HG03439 (cell line): Measurements from ENCODE around the gene GALP.
A peak's percentile ranks its signal among the peaks of the same experiment; 100 is the strongest.
"Not testable (repeated sequence)": the region's sequence is repeated elsewhere in the genome, so short reads cannot be mapped to it uniquely, and the experiment has no call there.

Source experiments
- ATAC-seq: cut with Tn5 transposase; IDR thresholded peaks from one replicate; pipeline ENCODE4 v1.9.1; 2021; ENCODE audit warnings: mild to moderate bottlenecking, moderate library complexity; ENCODE audit not compliant: unreplicated experiment

Gene GALP

DNA sequence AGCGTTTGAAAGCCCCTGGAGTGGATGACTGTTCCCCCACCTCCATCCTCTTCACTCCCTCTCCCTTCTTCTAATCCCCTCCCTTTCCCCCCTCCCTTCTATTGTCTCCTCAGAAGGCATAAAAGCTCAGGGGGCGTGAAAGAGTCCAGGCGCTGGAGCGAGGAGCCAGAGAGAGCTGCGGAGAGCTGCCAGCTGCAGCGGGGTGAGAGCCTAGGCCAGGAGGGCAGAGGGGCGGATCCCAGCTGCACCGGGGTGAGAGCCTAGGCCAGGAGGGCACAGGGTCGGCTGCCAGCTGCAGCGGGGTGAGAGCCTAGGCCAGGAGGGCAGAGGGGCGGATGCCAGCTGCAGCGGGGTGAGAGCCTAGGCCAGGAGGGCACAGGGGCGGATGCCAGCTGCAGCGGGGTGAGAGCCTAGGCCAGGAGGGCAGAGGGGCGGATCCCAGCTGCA is at the start of gene GALP:
Gene GALP, plus strand, starts transcription at position 148 of the 447 bp plus-strand sequence. CDS start 1,101 bp downstream, outside the sequence.
- ATAC-seq, result not testable (repeated sequence)

DNA sequence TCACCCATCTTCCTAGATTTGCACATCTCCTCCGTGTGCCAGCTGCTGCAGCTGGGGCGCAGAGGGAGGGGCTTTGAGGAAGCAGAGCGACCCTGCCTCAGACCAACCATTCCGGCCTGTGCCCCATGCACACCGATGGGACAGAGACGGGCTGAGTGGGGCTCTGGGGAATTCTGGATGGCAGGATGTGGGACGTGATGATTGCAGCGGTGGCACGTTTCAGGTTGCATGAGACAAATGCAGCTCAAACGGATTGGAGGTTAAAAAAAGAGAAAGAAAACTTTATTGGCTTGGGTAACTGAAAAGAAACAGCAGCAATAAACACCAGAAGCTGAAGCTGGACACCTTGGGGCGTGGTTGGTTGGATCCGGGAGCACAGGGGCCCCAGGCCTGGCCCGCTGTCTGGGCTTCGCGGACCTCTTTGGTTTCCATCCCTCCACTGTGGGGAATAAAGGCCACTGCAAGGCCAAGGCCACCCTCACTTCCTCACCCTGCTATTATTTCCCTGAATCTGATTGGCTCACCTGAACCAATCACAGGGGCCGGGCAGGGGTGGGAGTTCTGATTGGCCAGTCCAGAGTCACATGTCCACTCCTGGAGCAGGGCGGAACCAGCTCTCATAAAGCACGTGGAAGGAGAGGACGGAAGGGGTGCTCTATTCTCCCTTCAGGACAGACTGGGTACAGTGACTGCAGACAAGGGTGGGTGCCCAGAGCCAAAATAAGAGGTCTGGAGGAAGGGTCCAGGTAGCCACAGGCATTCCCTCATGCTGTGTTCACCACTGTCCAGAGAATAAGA is 48.6 kb upstream of the GALP start:
- no peak for ATAC-seq

DNA sequence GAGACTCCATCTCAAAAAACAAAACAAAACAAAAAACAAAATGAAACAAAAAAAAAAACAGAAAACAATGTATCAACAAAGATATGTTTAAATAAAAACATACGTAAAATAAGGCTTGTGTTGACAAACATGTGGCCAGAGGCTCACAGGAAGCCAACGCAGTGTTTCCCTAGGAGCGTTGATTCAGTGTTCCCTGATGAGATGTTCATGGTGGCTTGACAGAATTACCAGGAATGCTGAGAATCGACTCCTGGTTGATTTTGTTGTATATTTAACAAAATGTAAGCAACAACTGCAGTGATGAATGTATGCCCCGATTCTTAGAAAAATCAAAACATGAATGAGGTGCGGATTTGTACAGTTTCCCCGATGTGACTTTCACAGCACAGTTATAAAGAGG is 45.8 kb upstream of the GALP start:
- no peak for ATAC-seq

DNA sequence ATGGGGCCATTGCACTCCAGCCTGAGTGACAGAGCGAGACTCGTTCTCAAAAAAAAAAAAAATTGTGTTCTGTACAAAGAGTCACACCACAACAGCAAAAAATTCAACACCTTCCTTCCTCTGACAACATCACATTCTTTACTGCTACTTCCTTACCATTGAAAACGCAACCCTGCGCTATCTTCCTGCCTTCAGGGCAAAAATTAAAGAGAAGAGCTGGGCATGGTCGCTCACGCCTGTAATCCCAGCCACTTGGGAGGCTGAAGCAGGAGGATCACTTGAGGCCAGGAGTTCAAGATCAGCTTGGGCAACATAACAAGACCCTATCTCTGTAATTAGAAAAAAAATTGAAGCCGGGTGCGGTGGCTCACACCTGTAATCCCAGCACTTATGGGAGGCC is 44.2 kb upstream of the GALP start:
- no peak for ATAC-seq

DNA sequence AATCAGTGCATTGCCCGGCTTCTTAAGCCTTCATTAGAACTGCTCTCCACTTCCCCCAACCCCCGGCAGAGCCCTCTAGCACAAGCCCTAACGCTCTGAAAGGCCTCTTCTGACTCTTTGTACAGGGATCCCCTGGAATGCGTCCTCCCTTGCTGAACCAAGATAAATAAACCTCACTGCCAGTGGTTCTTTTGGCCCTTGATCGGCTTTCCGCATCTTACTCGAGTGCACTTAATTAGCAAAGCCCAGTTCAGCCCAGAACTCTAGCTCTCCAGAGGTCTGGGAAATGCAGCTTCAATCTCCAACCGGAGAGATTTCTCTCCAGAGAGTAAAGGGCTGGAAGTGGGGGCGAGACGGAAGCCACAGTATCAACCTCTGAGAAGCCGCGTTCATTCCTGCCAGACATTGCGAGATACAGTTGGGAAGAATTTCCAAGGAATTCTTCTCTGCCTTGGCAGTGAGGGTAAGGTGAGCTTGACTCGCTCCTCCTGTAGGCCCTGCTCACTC is 43.4 kb upstream of the GALP start:
- ATAC-seq, result no peak

DNA sequence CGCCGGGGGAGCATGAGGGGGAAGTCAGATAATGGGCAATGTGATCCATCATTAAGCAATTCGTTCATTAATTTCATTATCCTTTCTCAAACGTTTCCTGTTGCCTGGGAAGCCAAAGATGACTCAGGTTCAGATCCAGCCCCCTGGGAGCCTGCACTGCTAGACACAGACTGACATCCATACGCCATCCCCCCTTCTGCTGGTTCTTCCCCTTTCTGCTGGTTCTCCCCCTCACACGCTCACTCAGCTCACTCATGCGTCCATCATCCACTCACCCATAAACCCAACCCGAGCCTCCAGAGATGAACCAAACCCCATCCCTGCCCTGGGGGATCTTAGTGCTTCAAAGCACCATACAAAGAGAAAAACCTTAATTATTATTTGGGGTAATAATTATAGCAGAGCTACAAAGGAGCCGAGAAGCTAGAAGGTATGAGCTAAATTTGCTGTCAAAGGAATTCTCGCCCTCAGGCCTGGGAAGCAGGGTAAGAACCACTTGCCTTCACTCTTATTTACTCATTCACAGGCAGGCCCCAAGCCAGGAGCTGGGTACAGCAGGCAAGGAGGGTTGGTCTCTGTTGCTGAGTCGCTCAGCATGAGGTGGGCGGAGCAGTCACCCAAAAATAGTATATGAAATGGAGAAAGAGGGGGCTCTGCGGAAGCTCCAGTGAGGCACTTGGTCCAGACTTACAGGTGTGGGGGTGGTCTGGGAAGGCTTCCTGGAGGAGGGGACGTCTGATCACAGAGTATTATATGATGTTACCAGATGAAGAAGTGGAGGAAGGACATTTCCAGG is 41.8 kb upstream of the GALP start:
- no peak for ATAC-seq

DNA sequence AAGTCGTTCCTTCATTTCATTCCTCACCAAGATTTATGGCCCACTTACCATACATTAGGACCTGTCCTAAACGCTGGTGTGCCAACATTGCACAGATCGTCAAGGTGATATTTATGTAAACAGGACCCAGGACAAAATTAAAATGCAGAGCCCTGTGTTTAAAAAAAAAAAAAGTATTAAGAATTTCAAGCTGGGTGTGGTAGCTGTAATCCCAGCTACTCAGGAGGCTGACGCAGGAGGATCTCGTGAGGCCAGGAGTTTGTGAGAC is 41.2 kb upstream of the GALP start:
- no peak for ATAC-seq

DNA sequence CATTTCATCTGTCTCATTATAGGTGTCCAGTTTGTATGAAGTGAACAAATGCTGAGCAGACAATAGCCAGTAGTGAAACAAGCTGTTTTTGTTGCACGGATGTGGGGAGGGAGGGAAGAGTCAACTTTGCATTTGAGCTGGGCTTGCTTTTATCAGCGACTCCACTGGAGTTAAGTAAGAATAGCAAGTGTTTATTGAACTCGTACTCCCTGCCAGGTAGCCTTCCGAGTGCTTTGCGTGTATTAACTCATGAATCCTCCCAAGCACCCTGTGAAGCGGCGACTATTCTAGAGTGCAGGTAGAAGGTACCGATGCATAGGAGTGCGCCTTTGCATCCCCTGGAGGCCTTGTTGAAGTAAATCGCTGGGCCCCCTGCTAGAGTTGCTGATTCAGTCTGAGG is 39.4 kb upstream of the GALP start:
- no peak for ATAC-seq

DNA sequence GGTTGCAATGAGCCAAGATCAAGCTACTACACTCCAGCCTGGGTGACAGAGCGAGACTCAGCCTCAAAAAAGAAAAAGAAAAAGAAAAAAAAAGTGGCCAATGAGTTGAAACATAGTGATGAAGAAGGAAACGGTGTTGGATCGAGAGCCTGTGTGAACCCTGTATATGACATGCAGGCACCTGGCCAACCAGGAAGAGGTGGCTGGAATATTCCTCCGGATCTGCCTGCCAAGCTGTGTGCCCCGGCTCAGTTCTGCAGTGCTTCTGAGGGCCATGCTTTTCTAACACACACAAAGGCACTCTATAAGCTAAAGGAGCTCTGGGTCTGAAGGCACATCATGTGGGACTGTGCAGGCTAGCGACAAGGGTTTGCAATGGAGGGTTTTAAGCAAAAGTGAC is 38.4 kb upstream of the GALP start:
- ATAC-seq, result no peak

DNA sequence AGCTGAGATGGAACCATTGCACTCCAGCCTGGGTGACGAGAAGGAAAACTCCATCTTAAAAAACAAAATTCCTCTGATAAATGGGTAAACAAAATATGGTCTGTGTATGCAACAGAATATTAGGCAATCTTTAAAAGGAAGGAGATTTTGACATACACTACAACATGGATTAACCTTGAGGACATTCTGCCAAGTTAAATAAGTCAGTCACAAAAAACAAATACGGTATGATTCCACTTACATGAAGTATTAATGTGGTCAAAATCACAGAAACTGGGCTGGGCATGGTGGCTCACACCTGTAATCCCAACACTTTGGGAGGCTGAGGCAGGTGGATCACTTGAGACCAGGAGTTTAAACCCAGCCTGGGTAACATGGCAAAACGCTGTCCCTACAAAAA is 37.7 kb upstream of the GALP start:
- ATAC-seq, result no peak

DNA sequence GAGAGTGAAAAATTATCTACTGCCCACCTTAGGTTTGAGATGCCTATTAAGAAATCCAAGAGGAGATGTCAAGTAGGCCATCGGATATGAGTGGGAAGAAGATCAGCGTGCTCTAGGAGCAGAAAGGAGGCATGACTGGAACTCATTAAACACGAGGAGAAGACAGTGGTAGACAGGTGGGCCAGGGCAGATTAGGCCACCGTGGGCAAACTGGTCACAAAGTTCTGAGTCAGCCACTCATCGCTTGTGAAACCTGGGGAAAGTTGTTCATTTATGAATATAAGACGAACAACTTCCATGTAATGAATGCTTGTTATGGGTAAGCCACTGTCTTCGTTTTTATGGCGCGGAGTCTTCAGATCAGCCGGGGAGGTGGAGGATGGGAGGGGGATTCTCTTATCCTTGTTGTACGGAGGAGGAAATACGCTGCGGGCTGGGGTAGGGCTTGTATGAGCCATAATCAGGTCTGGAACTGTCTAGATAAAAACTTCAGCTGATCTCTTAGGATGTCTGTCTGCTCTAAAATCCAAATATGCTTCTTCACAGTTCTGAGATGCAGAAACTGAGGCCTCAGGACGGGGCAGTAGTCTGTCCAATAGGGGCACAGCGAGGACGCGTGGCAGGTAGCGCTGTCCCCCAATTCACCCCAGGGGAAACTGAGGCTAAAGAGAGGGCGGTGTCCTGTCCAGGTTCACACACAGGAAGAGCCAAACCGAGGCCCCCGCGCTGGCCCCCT is 35.8 kb upstream of the GALP start:
- ATAC-seq, result no peak

DNA sequence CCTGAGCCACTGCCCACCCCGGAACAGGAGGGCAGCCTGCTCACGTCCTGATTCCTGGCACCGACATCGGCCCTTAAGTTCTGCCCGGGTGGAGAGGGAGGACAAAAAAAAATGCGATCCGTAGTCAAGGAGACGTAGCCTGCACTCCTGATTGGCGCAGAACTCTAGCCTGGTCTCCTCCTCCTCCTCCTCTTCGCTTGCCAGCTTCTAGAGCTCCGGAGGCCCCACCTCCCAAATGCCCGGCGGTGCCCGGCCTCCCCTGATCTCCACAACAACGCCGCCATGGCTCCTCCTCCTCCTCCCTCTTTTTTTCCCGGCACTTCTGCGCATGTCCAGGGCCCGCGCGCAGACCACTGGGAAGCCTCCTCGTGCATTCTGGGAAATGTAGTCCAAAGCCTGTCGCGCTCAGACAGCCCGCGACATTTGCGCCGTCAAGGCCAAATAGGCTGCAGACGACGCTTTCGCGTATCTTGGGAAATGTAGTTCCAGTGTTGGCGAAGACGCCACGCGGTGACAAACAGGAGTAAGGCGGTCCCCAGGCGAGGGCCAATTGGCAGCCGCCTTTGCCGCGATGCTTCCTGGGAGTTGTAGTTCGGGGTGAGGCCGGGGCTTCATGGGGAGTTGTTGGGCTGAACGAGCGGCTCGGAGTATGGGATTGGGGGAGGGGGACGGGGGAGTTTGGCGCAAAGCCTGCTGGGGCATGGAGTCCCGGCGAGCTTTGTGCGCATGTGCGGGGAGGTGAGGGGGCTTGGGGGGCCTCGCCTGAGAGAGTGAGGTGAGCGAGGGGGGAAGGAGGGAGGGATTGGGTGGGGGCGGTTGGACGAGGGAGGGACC is 35.0 kb upstream of the GALP start, which contains the start of gene ZNF444:
Gene ZNF444, plus strand, starts transcription at position 705 of the 834 bp plus-strand sequence. CDS start 5,625 bp downstream, outside the sequence.
- peak; percentile 91 for ATAC-seq

DNA sequence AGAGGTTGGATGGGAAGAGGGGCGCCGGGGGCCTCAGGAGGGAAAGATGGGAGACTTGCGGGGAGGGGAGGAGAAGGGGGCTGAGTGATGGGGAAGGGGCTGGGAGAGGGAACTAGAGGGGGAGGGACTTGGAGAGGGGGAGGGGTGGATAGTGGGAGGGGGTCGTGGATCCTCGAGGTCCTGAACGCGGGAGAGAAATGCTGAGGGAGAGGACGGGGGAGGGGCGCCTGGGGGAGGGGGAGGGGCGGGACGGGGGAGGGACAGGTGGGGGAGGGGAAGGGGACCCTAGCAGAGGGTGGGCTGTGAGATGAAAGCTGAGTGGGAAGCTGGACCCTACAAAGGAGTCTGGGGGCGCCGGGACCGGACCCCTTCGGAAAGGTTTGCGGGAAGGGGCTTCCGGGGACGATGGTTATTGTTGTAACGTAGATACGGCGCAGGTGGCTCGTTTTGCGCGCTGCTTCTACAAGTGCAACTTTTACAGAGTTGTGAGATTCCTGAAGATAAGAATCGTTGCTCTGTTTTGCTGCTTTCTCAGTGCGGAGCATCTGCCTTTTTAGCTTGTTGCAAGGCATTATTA is 34.3 kb upstream of the GALP start:
- no peak for ATAC-seq

DNA sequence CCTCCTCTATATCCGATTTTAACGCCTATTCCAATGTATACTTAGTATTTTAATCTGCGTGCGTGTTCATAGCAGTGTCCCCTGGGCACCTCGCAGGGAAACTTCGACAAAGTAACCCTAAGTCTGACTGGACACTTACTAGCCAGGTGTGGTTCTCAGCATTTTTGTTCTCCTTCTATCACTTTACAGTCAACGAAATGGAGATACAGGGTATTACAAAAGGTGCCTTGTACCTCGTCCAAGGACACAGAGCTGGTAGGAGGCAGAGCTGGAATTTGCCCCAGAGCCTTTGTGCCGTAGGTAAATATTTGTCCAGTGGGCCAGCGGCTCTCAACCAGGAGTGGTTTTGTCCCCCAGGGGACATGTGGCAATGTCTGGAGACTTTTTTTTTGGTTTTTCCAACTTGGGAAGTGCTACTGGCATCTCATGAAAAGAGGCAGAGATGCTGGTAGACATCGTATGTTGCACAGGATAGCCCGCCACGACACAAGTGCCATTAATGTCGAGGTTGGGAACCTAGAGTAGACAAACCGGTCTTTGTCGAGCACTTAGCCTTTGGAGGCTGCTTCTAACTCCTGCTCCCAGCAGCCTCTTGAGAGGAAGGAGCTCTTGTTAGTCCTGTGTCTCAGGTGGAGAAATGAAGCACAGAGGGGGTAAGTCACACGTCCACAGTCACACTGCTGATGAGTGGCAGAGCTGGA is 33.6 kb upstream of the GALP start:
- ATAC-seq, result no peak

DNA sequence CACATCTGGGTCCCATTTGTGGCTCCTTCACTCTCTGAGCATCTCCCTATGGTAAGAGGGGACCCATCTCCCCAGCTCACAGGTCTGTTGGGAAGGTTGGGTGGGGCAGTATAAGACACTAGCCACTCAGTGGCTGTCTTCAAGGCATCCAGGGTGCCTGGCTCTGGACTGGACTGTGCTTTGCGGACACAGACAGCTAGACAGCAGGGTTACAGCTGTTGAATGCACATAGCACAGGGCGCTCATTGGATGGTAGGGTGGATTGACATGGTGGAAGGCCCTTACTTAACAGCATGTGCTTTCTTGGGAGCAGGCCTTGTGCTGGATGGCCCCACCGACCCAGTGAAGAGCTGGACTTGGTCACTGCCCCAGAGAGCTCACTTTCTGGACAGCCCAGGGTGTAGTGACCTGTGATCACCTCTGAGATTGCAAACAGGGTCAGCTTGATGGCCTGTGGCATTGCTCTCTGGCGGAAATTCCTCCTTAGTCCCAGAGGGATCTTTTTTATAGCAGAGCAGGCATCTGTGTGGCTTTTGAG is 32.8 kb upstream of the GALP start:
- no peak for ATAC-seq

DNA sequence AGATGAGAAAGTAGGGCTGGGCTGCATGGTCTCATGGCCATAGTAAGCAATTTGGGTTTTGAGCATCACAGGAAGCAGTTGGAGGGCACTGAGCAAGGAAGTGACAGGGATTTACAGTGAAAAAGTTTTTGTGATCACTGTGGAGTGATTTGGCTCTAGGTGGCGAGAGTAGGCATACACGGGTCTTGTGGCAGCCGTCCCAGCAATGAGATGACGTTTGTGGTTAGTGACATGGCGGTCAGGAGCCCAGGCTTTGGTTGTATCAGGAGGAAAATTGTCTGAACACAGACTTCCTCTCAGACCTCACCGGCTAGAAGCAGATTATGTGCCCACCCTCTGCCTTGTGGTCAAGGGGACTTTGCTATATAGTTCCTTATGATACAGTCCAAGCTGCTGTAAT is 31.4 kb upstream of the GALP start:
- no peak for ATAC-seq

DNA sequence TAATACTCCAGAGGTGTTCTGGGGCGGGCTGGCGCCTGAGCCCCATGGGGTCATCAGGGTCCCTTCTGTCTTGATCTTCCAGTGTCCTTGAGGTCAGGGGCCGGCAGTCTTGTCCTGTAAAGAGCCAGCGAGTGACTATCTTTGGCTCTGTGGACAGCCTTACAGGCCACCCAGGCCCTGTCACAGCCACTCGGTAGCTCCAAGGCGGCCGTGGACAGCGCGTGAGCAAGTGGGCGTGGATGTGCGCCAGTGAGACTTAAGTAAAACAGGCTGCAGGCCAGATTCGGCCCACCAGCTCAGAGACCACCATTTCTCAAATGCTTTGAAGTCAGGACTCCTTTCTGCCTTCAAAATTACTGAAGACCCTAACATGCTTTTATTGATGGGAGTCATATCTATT is 31.0 kb upstream of the GALP start:
- ATAC-seq, result no peak

DNA sequence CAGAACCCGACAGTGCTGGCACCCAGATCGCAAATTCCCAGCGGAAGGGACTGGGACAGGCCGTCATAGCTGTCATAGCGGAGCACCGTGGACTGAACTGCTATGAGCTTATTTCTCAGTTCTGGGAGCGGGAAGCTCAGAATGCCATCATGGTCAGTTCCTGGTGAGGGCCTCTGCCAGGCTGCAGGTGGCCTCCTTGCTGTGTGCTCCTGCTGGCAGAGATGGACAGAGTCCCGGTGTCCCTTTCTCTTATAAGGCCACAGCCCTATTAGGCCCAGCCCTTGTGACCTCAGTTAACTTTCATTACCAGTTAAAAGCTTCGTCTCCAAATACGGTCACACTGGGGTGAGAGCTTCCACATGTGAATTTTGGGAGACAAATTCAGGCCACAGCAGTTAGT is 30.1 kb upstream of the GALP start:
- ATAC-seq, result no peak

DNA sequence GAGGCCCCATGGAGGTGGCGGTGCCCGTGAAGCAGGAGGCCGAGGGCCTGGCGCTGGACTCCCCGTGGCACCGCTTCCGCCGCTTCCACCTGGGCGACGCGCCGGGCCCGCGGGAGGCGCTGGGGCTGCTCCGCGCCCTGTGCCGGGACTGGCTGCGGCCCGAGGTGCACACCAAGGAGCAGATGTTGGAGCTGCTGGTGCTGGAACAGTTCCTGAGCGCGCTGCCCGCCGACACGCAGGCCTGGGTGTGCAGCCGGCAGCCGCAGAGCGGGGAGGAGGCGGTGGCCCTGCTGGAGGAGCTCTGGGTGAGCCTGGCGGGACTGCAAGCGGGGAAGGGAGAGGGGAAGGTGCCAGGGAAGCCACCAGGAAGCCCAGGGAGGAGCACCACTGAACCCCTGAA is 28.9 kb upstream of the GALP start:
- ATAC-seq, result no peak
